Stomach (tissue), 4 donors: Measurements from ENCODE around the gene KRTAP10-1.

Experiments used
- EP300 ChIP-seq: sonication (generic); formaldehyde crosslinking; IDR thresholded peaks from one replicate; pipeline ENCODE4 v1.6.1; 2017; ENCODE audit warnings: antibody characterized with exemption
- POLR2AphosphoS5 ChIP-seq, 3 donors: sonication (generic); formaldehyde crosslinking; IDR thresholded peaks; one replicate each; pipeline ENCODE4 v1.6.1; 2016; ENCODE audit warnings: antibody characterized with exemption in 3 of 3
- TF ChIP-seq, protein P1 (sequence below), 7 experiments: fragments of 450-650 bp in 4 of 7; fragments of 200-600 bp in 3 of 7; sonication (generic) in 3 of 7; IDR thresholded peaks; one replicate each; pipeline ENCODE4 v1.5.1; 2016 to 2019; ENCODE audit warnings: antibody characterized with exemption in 7 of 7, control low read depth in 2 of 7, mild to moderate bottlenecking in 1 of 7

DNA sequence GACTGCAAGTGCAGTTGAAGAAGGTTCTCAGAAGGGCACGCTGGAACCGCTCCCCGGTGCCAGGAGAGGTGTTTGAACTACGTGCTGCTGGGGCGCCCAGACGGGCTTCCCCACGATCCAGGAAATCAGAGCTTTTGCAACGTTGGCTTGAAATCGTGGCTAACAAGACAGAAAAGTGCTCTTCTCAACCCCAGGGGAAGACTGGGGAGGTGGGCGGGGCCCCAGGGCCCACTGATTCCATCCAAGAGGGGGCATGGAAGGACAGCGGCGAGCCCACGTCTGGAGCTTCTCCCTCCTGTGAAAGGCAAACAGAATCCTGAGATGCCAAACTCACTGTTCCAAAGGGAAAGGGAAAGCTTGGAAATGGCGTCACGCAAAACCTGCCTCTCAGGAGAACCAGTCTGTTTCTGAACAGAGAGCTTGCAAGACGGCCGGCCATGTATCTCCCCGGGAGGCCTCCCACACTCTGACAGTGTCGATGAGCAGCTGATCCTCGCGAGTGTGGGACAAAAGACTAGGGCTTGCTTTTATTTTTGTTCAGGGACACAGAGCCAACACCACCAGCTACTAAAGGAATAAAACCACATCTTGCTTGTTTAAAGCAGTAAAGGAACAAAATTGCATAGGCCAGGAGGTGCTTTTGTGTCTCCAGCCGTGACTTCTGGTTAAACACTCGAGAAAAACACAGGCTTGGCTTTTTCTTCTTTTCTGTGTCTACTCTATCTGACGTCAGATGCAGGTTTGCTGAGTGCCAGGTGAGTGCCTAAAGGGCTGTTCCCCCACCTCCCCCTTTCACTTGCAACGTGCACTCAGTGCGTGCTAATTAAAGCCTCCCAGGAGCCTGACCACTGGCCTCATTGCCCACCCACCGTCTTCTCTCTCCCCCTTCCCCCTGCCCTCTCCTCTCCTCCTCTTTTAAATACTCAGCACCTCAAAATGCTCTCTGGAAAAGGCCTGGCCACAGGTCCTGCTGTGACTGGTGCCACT is 43.1 kb downstream of the KRTAP10-1 start:
- TF ChIP-seq, protein P1, sequence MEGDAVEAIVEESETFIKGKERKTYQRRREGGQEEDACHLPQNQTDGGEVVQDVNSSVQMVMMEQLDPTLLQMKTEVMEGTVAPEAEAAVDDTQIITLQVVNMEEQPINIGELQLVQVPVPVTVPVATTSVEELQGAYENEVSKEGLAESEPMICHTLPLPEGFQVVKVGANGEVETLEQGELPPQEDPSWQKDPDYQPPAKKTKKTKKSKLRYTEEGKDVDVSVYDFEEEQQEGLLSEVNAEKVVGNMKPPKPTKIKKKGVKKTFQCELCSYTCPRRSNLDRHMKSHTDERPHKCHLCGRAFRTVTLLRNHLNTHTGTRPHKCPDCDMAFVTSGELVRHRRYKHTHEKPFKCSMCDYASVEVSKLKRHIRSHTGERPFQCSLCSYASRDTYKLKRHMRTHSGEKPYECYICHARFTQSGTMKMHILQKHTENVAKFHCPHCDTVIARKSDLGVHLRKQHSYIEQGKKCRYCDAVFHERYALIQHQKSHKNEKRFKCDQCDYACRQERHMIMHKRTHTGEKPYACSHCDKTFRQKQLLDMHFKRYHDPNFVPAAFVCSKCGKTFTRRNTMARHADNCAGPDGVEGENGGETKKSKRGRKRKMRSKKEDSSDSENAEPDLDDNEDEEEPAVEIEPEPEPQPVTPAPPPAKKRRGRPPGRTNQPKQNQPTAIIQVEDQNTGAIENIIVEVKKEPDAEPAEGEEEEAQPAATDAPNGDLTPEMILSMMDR (IDR thresholded peaks at IDR 0.05), result no peak
- no peak for TF ChIP-seq POLR2AphosphoS5 (IDR thresholded peaks at IDR 0.05)
- no peak for TF ChIP-seq EP300
